ENCODE measurements around the gene GLMN.
A peak's percentile ranks its signal among the peaks of the same experiment; 100 is the strongest.

GLMN gene

GRCh38 chr1:92298573-92299476, at the start of gene GLMN, which contains the start of gene RPAP2:
TSS of gene GLMN (minus strand) at chr1:92298987. CDS start at chr1:92297999, 988 bp downstream.
TSS of gene RPAP2 (plus strand) at chr1:92299059. CDS start at chr1:92299074, 15 bp downstream.
- DNase-seq = peak; percentile 80

- DNase-seq = no peak
Measured at GRCh38 chr1:92346866-92347640, 48.3 kb upstream of the GLMN start.

GRCh38 chr1:92343061-92343460, 44.3 kb upstream of the GLMN start:
- no peak for DNase-seq

- DNase-seq = no peak
Measured at GRCh38 chr1:92342401-92342800, 43.6 kb upstream of the GLMN start.

GRCh38 chr1:92340154-92340553, 41.4 kb upstream of the GLMN start:
- DNase-seq = no peak

GRCh38 chr1:92333668-92334067, 34.9 kb upstream of the GLMN start:
- DNase-seq = no peak

GRCh38 chr1:92329347-92330129, 30.8 kb upstream of the GLMN start:
- no peak for DNase-seq

GRCh38 chr1:92327794-92328193, 29.0 kb upstream of the GLMN start:
- no peak for DNase-seq

GRCh38 chr1:92326681-92327080, 27.9 kb upstream of the GLMN start:
- DNase-seq = no peak

GRCh38 chr1:92324784-92325183, 26.0 kb upstream of the GLMN start:
- DNase-seq = no peak

GRCh38 chr1:92323473-92324453, 25.0 kb upstream of the GLMN start:
- DNase-seq = no peak

- DNase-seq = no peak
Measured at GRCh38 chr1:92317836-92318493, 19.2 kb upstream of the GLMN start.

GRCh38 chr1:92315766-92316599, 17.2 kb upstream of the GLMN start:
- DNase-seq = no peak

GRCh38 chr1:92314024-92314423, 15.2 kb upstream of the GLMN start:
- DNase-seq = no peak

GRCh38 chr1:92310185-92310597, 11.4 kb upstream of the GLMN start:
- no peak for DNase-seq

- no peak for DNase-seq
Measured at GRCh38 chr1:92307980-92308379, 9.2 kb upstream of the GLMN start.

- no peak for DNase-seq
Measured at GRCh38 chr1:92306020-92306419, 7.2 kb upstream of the GLMN start.

- no peak for DNase-seq
Measured at GRCh38 chr1:92301021-92301420, 2.2 kb upstream of the GLMN start.

GRCh38 chr1:92299477-92300150, 827 bp upstream of the GLMN start:
- no peak for DNase-seq

- no peak for DNase-seq
Measured at GRCh38 chr1:92298213-92298572, 594 bp downstream of the GLMN start.

Data from NCI-H446 treated with DMSO at 0.1 percent for 48 hours (cell line).